Measurements from ENCODE around the gene GPX4. TPM values are rescaled to one million over a fixed set of nuclear protein-coding genes. Genes with fewer than 3 reads are reported as not detected.
A peak's percentile ranks its signal among the peaks of the same experiment; 100 is the strongest.

The GPX4 gene
- total RNA-seq, 1 donor from 2014 or later = 245 TPM

DNA sequence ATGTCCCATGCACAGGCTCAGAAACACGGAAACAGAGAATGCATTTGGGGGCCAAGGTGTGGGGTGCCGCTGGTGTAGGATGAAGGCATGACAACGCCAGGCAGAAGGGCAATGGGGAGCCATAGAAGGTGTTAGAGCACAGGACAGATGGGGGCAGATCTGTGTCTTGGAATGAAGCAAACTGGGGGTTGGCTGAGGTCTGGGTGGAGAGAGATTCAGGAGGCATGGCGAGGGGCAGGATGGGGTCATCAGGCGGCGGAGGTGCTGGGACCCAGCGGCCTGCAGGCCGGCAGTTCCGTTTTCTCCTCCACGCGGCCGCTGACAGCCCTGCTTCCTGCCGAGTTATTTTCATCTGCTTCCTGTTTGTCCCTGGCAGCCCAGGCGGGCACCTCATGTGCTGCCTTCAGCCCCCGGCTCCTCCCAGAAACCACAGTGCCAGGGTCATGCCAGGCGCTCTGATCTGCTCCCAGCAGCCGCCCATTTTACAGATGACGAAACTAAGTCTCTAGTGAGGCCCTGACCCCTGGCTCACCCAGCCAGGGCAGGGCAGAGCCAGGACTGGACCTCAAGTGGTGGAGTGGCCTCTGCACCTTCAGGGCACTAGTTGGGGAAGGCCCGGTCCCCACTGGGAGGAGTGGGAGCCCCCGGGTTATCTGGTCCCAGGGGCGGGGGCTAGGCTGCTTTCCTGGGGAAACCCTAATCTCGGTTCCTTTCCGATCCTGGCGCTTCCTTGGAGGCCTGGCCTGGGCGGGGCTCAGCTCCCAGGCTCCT is 34.6 kb upstream of the GPX4 start:
- H3K9me3 Mint-ChIP-seq (ENCODE audit: low read depth) = no peaks in the 10 kb centered on the region
- H3K4me1 Mint-ChIP-seq (ENCODE audit: low read depth) = peaks cover 8% of the 10 kb centered on the region
- H3K27me3 Mint-ChIP-seq (ENCODE audit: low read depth) = peaks cover 22% of the 10 kb centered on the region
- no peak overlapping the region for H3K4me3 Mint-ChIP-seq (ENCODE audit: unreplicated experiment)
- TF ChIP-seq, protein P1, sequence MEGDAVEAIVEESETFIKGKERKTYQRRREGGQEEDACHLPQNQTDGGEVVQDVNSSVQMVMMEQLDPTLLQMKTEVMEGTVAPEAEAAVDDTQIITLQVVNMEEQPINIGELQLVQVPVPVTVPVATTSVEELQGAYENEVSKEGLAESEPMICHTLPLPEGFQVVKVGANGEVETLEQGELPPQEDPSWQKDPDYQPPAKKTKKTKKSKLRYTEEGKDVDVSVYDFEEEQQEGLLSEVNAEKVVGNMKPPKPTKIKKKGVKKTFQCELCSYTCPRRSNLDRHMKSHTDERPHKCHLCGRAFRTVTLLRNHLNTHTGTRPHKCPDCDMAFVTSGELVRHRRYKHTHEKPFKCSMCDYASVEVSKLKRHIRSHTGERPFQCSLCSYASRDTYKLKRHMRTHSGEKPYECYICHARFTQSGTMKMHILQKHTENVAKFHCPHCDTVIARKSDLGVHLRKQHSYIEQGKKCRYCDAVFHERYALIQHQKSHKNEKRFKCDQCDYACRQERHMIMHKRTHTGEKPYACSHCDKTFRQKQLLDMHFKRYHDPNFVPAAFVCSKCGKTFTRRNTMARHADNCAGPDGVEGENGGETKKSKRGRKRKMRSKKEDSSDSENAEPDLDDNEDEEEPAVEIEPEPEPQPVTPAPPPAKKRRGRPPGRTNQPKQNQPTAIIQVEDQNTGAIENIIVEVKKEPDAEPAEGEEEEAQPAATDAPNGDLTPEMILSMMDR (IDR thresholded peaks at IDR 0.05) = no peak
- H3K36me3 Mint-ChIP-seq (ENCODE audit: low read depth) = no peaks in the 10 kb centered on the region
- no peak for DNase-seq (ENCODE audit: low spot score)
- H3K27ac Mint-ChIP-seq (ENCODE audit: unreplicated experiment) = no peak overlapping the region

- Mint-ChIP-seq H3K4me3 (ENCODE audit: unreplicated experiment) (no peak overlapping the region), H3K27me3 (ENCODE audit: low read depth) (peaks cover 22% of the 10 kb centered on the region), H3K36me3 (ENCODE audit: low read depth) (no peaks in the 10 kb centered on the region), H3K4me1 (ENCODE audit: low read depth) (peaks cover 5% of the 10 kb centered on the region), H3K27ac (ENCODE audit: unreplicated experiment) (no peak overlapping the region), H3K9me3 (ENCODE audit: low read depth) (no peaks in the 10 kb centered on the region)
- no peak for DNase-seq (ENCODE audit: low spot score)
- TF ChIP-seq, protein P1 (IDR thresholded peaks at IDR 0.05) = peak; percentile 59
Measured at GRCh38 chr19:1070576-1070930, 33.2 kb upstream of the GPX4 start.

GRCh38 chr19:1070931-1071791 is 32.6 kb upstream of the GPX4 start:
- H3K27me3 Mint-ChIP-seq (ENCODE audit: low read depth) = peaks cover 22% of the 10 kb centered on the region

DNA sequence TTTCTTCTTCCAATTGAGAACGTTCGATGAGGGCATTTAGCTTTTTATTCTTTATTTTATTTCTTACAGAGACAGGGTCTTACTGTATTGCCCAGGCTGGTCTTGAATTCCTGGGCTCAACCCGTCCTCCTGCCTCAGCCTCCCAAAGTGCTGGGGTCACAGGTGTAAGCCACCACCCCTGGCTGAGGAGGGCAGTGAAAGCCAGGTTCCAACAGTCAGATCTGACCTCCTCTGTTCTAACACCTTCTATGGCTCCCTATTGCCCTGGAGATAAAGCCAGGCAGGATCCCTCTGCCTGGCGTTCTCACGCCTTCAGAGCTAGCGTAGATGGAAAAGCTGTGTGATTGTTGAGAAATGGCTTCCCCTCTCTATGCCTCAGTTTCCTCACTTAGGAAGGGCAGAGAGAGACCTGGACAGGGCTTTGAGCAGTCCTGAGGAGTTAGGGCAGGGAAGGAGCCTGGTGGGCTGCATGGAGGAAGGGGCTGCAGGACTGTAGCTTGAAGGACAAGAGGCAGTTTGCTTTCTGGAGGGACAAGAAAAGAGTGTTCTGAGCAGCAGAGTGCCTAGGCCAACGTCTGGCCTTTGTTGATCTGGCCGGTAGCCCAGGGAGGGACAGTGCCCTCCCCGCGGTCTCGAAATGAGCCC is 31.3 kb upstream of the GPX4 start:
- H3K9me3 Mint-ChIP-seq (ENCODE audit: low read depth) = no peaks in the 10 kb centered on the region

More at GRCh38 chr19:1070931-1071791, 32.6 kb upstream of the GPX4 start:
- H3K27ac Mint-ChIP-seq (ENCODE audit: unreplicated experiment) = no peak overlapping the region
- peaks cover 5% of the 10 kb centered on the region for H3K4me1 Mint-ChIP-seq (ENCODE audit: low read depth)
- DNase-seq (ENCODE audit: low spot score) = no peak
- H3K36me3 Mint-ChIP-seq (ENCODE audit: low read depth) = no peaks in the 10 kb centered on the region
- TF ChIP-seq, protein P1 (IDR thresholded peaks at IDR 0.05) = peak; percentile 35
- H3K4me3 Mint-ChIP-seq (ENCODE audit: unreplicated experiment) = no peak overlapping the region
- H3K9me3 Mint-ChIP-seq (ENCODE audit: low read depth) = no peaks in the 10 kb centered on the region

More for the DNA sequence above, 31.3 kb upstream of the GPX4 start:
- H3K4me3 Mint-ChIP-seq (ENCODE audit: unreplicated experiment) = no peak overlapping the region
- H3K36me3 Mint-ChIP-seq (ENCODE audit: low read depth) = no peaks in the 10 kb centered on the region
- peaks cover 20% of the 10 kb centered on the region for H3K27me3 Mint-ChIP-seq (ENCODE audit: low read depth)
- H3K4me1 Mint-ChIP-seq (ENCODE audit: low read depth) = peaks cover 5% of the 10 kb centered on the region
- no peak overlapping the region for H3K27ac Mint-ChIP-seq (ENCODE audit: unreplicated experiment)
- no peak for DNase-seq (ENCODE audit: low spot score)
- TF ChIP-seq, protein P1 (IDR thresholded peaks at IDR 0.05) = no peak

All from chondrocyte (in vitro differentiated cells).